NCI-H524 treated with DMSO at 0.1 percent for 48 hours (cell line): Measurements from ENCODE around the gene DHFR2.
"Not testable (repeated sequence)": the region's sequence is repeated elsewhere in the genome, so short reads cannot be mapped to it uniquely, and the experiment has no call there.

Experiments used
- DNase-seq: peaks from one replicate; lab custom pipeline; 2025; lab: John Stamatoyannopoulos, UW

Gene DHFR2

DNA sequence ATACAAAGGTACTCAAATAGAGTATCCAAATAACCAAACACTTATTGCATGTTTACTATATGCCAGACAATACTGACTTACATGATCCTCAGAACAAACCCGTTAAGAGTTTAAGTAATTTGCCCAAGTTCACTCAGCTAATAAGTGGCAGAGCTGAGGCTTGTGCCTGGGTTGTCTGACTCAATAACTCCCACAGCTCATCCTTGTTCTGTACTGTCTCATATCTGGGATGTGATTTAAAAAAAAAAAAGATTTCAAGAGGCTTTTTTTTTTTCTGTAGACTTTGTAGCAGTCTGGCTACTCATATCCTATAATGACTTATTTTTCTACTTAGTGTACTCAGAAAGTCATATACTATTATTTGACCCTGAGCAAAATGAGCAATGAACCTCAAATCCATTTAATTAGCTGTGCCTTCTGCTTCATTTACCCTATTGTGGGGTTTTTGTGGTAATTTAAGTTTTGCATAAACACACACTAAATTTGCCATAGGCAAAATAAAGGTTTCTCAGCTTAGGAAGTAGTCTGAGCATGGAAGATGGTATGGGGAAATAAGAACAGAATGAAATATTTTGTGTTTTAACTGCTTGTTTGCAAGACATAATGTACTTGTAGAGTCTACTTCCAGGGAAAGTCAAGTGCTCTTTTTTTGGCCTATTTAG, 3.2 kb upstream of the DHFR2 start:
- DNase-seq = no peak

DNA sequence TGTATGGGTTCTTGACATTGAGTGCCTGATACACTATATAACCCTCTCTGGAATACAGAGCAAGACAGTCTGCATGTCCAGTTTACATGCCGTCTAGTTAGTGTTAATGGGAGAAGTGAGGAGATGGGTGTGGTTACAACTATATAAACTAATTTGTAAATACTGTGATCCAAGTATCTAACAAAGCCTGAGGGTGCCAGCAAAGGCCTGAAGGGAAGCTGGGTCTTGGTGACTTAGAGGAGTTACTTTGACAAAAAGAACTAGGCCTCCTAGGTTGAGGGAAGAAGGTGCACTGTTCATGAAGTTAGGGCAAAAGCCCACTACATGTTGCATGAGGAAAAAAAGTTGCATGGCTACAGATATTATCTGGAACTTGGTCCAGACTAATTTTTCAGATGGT, 2.4 kb upstream of the DHFR2 start:
- DNase-seq = no peak

DNA sequence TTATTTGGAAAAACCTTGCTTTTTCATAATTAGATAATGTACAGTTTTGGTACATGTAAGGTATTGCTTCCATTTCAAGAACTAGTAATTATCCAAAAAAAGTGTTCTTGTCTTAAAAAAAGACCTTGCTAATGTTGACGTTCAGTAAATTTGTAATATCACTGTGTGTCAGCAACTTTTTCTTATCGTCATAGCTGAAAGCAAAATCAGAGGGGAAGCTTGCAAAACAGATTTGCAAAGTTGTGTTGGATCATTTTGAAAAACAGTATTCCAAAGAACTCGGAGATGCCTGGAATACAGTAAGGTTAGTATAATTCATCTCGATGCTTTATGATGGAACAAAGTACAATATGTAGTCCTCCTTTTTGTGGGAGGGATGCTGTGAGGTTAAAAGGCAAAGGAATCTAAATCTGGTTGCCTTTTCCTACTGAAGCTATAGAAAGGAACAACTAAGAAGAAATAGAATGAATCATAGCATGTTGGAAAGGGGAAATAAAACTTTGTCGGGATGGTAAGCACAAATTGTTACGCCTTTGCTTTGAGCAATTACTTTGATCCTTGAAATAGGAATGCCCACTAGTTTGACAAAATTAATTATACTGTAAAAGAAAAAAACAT, 1.6 kb upstream of the DHFR2 start:
- DNase-seq = no peak

DNA sequence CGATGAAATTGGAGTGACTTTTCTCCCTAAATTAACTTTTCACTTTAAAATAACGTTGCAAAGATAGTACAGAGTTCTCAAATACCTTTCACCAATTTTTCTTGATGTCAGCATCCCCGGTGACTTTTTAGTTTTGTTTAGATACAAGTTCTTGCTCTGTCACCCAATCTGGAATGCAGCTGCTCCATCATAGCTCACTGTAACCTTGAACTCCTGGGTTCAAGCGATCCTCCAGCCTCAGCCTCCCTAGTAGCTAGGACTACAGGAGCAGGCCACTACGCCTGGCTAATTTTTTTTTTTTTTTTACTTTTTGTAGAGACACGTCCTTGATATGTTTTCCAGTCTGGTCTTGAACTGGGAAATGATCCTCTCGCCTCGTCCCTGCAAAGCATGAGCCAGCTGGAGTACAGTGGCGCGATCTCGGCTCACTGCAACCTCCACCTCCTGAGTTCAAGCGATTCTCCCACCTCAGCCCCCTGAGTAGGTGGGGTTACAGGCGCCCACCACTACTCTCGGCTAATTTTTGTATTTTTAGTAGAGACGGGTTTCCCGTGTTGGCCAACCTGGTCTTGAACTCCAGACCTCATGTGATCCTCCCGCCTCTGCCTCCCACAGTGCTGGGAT, 892 bp upstream of the DHFR2 start:
- DNase-seq = no peak

DNA sequence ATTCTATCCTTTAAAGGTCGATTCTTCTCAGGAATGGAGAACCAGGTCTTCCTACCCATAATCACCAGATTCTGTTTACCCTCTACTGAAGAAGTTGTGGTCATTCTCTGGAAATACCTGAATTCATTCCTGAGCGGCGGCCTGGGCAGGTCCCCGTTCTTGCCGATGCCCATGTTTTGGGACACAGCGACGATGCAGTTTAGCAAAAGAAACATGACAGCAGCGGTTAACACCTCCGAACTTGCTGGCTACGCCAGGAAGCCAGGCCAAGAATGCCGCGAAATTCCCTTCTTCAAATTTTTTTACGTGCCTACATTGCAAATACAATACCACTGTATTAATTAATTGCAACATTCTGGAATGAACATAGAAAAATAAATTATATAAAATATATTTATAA, 1.4 kb downstream of the DHFR2 start:
- no peak for DNase-seq

DNA sequence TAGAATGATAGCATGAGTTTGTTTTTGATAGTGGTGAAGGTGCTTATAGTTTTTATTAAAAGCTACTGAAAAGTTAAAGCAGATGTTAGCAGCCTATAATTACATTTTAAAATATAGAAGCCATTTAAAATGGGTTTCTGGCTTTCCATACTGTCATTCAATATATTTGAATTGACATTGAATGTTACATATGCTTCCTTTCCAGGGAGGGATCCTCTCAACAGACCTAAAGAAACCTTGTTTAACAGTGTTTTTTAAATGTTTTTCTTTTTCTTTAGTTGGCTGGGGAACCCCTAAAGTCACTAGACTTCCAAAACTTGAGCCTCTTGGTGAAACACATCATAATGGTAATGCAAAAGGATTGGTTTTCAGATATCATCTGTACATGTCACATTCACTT, 12.2 kb downstream of the DHFR2 start:
- DNase-seq = no peak

DNA sequence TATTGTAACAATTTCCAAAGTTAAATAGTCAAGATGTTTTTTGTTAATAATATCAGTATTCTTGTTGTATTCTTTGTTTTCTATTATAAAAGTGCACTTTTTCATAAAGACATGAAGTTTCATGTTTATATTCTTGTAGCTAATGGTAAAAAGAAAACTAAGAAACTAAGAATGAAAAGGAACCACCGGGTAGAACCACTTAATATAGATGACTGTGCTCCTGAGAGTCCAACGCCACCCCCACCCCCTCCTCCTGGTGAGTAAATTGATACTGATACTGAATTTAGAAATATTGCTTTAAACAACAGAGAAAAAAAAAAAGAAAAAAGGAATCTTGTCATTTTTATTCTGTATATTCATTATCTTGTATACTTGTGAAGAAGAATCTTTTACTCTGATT, 13.4 kb downstream of the DHFR2 start:
- no peak for DNase-seq

DNA sequence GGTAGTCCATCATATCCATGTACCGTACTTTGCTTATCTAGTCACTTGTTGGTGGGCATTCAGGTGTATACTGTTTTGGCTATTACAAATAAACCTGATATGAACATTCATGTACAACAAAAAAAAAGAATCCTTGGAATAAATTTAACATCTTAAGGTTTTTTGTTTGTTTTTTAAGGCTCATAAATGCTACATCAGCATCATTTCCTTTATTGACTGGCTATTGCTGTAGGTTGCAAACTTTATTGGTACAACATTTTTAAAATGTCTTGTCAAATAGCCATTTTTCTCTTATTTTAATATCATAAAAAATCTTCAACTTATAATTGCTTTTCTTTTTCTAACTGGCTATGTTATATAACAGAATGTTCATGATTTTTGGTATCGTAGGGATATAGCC, 16.2 kb downstream of the DHFR2 start:
- no peak for DNase-seq

DNA sequence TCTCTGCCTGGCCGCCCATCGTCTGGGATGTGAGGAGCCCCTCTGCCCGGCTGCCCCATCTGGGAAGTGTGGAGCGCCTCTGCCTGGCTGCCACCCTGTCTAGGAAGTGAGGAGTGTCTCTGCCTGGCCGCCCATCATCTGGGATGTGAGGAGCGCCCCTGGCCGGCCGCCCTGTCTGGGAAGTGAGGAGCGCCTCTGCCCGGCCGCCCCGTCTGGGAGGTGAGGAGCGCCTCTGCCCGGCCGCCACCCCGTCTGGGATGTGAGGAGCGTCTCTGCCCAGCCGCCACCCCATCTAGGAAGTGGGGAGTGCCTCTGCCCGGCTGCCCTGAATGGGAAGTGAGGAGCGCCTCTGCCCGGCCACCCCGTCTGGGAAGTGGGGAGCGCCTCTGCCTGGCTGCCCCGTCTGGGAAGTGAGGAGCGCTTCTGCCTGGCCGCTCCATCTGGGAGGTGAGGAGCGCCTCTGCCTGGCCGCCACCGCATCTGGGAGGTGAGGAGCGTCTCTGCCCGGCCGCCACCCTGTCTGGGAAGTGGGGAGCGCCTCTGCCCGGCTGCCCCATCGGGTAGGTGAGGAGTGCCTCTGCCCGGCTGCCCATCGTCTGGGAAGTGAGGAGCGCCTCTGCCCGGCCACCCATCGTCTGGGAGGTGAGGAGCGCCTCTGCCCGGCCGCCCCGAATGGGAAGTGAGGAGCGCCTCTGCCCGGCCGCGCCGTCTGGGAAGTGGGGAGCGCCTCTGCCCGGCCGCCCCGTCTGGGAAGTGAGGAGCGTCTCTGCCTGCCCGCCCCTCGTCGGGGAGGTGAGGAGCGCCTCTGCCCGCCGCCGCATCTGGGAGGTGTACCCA, 18.4 kb downstream of the DHFR2 start:
- DNase-seq = not testable (repeated sequence)

DNA sequence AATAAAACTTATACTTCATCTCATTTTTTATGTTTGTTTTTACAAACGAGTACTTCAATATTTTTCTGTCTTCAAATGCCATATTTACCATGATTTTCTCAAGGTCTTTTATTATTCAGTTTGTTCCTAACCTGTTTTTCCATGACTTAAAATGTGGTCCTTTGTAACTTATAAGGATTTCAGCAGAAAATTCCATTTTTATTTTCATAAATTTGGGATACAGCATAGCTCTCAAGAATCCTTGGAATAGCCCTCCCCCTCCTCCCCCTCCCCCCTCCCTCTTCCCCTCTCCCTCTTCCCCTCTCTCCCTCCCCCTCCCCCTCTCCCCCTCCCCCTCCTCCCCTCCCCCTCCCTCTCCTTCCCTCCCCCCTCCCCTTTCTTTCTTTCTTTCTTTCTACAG, 19.4 kb downstream of the DHFR2 start:
- DNase-seq = no peak

DNA sequence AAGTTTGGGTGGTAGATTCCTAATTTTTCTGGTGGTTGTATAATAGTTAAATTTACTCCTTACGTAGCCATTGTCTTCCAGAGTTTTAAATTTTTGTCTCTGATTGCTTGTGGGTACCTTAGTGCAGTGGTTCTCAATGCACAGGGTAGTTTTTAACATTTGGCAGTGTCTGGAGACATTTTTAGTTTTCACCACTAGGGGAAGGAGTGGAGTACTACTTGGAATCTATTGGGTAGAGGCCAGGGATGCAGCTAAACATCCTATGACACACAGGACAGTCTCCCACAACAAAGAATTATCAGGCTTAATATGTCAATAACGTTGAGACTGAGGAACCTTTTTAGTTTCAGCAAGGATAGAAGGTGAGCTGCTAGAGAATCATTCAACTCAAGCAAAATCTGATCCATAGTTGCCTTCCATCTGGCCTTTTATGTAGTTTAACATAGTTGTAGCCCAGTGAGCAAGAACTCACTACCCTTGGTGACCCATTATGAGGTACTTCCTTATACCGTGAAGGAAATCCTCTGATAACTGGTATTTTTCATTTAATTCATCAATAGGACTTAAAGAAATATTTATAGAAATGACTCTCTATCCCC, 25.7 kb downstream of the DHFR2 start:
- no peak for DNase-seq

DNA sequence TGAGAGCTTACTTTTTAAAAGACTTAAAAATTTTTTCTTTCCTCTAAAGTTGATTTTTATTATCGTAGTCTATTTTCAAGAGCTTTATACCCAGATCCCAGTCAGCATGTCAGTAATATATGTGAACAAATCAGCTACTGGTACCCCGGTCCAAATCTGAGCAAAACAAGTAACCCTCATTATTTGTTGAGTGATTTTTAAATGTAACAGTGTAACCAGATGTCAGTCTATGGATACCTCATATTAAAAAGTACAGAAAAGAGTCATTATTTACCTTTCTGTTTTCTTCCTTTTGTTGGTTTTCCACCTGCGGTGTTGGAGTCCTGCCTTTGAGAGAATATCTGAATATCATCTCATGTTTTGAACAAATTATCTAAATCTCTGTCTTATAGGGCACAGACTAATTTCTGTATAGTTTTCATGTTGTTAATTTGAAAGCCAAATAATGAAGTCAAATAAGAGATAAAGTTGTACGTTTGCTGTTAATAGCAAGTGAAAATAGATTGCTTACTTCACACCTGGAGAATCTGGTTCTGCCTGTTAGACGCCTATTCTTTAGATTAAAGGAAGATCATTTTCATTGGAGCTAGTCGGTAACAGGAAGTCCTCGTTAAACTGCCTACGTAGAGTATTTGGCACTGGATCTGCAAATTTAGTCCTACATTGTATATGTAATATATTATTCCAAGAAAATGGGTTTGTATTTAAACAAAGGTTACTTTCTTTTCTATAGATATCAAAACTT, 34.5 kb downstream of the DHFR2 start, which contains the start of gene STX19:
TSS of gene STX19 (minus strand) at position 505 of the 745 bp plus-strand sequence. CDS start 13,328 bp downstream, outside the sequence.
- no peak for DNase-seq

DNA sequence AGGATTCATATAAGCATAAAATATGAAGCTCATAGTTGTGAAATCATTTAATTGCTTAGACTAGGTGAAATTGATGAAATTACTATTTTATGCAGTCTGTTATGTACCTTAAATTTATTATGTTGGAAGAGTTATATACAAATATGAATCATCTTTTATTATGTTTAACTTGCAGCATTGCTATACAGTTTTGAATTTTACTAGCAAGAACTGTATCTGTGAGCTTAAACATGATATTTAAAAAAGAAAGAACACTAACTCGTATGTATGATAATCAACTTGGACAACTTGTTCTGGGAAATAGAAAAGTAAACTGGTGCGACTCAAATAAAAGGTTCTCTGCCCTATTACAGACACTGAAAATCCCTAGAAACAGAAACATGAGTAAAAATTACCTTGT, 36.1 kb downstream of the DHFR2 start:
- DNase-seq = no peak

DNA sequence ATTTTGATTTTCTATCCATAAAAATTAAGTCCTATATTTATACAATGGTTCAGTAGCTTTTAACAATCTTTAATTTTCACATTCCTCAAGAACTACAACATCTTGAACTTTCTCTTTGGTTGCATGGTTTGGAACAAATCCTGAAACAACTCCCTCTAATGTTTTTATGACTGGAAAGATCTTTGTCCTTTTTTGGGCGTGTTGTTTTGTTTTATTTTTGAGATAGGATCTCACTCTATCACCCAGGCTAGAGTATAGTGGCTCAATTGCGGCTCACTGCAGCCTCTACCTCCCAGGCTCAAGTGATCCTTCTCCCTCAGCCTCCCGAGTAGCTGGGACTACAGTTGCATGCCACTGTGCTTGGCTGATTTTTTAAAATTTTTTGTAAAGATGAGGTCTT, 38.3 kb downstream of the DHFR2 start:
- no peak for DNase-seq

DNA sequence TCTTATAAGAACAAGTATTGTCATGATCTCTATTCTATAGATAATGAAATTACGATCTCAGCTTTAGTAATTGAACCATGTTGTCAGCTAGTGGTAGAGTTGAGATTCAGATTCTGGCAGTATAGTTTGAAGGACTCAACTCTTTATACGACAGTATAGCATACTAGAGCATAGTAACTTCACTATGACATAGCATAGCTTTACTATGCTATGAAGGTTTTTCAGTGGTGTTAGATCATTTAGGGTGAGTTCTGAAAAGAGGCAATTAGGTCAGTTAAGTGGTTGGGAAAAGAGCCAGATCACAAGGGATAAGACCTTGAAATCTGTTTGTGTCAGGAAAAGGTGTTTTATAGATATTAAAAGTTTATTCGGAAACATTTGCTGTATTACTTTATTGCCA, 42.4 kb downstream of the DHFR2 start:
- DNase-seq = no peak

DNA sequence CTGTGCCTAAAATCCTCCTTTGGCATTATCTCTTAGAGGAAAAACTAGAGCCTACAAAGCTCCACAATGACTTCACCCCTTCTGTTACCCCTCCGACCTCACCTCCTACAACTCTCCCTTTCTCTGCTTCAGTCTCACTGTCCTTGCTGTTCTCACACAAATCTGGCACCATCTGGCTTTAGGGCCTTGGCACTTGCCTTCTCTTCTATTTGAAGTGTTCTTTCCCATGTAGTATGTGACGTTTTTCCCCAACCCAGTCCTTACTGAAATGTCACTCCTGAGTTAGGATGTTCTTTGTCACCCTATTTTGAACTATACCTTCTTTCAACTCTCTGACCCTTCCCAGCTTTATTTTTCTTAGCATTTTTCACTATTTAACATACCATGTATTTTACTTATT, 43.1 kb downstream of the DHFR2 start:
- no peak for DNase-seq

DNA sequence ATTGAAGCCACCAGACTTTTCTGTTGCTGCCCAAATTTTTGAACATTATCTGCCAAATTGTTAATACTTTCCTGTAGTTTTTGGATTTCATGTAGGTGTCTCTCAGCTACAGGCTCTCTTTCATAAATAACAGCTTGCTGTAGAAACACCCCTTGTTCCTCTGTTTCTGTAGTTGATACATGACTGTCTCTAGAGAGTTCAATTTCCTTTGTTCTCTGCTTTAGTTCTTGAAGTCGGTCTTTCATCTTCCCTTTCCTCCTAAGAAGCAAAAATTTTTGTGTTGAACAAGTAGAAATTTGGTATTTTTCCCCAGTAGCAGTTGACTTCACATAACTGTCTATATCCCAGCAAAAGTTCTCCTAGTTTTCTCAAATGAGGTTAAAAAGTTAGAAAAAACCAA, 47.7 kb downstream of the DHFR2 start:
- no peak for DNase-seq

DNA sequence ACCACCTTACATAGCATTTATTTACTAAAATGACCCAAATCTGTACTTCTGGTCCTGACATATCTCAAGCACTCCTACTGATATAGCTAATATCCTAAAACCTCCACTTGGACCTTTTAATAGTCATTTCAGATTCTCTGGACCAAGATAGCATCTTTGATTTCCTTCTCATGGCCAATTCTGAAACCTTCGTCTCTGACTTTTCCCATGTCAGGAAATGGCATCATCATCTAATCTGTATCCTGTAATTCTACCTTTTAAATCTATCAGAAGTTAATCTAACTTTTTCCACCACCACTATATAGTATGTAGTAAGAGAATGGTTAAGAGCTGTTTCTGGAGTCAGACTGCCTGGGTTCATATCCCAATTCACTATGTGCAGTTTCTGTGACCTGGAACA, 50.5 kb downstream of the DHFR2 start:
- DNase-seq = no peak

DNA sequence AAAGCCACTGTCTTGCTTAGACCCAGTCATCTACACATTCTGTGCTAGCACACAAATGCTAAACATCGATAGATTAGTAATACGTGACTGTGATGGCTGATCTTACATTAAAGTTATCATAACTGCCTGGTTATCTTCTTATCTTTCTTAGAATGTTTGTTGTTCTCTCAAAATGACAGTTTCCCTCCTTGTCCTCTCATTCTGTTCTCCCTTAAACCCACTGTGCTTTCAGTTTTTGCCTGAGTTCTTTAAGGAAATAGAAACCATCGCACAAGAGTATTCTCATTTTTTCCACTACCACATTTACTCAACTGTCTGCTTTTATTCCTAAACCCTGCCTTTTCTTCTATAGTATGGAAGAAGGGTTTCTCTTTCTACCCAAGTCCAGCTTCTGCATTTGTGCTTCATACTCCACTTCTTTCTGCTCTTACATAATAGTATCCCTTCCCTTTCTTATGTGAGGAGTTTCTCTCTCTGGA, 51.4 kb downstream of the DHFR2 start:
- DNase-seq = no peak

DNA sequence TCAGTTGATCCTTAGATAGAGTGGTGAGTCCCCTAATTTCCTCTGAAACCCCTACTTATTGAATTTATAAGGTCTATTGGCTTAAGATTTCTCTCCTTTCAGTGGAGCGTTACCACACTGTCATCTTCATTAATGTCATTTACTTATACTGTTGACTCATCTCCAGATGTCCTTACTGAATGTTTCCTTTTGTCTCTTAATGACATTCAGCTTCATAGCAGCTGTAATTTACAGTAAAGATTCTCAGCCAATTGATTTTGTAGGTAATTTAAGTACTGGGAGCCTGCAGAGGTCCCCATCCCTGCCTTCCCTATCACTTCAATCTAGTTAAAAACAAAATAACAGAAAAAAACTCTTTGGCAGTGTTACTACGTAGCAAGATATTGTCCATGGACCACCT, 53.1 kb downstream of the DHFR2 start:
- DNase-seq = no peak

DNA sequence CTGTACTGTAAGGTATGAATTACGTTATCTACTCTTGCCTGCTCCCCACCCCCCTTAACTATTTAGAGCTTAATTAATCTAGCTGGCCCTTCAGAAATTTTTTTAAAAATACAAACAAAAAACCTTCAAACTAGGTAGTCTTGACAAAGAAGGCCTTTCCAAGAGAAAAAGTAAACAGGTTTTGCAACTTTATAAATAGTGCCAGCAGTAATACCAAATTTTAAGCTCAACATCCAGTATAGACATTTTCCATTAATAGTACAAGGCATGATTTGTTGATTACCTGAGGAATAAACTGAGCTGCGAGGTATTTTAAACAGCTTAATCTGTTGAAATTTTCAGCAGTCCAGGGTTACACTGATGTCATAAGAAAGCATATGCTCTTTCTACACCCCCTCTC, 54.5 kb downstream of the DHFR2 start:
- DNase-seq = no peak
